ENCODE results near the gene FMO5. TPM values are rescaled to one million over a fixed set of nuclear protein-coding genes. Genes with fewer than 3 reads are reported as not detected.

FMO5 gene
- total and polyA plus RNA-seq, 10 donors = 2.8 to 13.4 (median 5.1) TPM

- WGBS, 5 donors = 76 to 93% (median 85%) methylated on average over 2 of the region's 2 CpGs
- DNase-seq = no peak
- TF ChIP-seq POLR2A (IDR thresholded peaks at IDR 0.05) (no peak), POLR2AphosphoS5 (IDR thresholded peaks at IDR 0.05) (no peak)
- TF ChIP-seq, protein P1, sequence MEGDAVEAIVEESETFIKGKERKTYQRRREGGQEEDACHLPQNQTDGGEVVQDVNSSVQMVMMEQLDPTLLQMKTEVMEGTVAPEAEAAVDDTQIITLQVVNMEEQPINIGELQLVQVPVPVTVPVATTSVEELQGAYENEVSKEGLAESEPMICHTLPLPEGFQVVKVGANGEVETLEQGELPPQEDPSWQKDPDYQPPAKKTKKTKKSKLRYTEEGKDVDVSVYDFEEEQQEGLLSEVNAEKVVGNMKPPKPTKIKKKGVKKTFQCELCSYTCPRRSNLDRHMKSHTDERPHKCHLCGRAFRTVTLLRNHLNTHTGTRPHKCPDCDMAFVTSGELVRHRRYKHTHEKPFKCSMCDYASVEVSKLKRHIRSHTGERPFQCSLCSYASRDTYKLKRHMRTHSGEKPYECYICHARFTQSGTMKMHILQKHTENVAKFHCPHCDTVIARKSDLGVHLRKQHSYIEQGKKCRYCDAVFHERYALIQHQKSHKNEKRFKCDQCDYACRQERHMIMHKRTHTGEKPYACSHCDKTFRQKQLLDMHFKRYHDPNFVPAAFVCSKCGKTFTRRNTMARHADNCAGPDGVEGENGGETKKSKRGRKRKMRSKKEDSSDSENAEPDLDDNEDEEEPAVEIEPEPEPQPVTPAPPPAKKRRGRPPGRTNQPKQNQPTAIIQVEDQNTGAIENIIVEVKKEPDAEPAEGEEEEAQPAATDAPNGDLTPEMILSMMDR (IDR thresholded peaks at IDR 0.05 in 8 of 11, conservative IDR thresholded peaks at IDR 0.05 in 3 of 11) = no peak
- no peak overlapping the region for H3K27ac ChIP-seq
- intact Hi-C loops (cut with DNase I; ENCODE audit: low total_unique reads) = no loop called here
- no peaks in the 10 kb centered on the region for H3K36me3 ChIP-seq
- peaks cover 0 to 10% (median 0%) of the 10 kb centered on the region in 7 donors for H3K27me3 ChIP-seq (replicated peaks in 1 of 7)
- no peak overlapping the region for H3K4me3 ChIP-seq
- no peaks in the 10 kb centered on the region for H3K4me1 ChIP-seq
- no peaks in the 10 kb centered on the region for H3K9me3 ChIP-seq
Measured at GRCh38 chr1:147142886-147143285, 82.3 kb downstream of the FMO5 start.

Other genes starting within 250 kb of the FMO5 start
- gene PRKAB2, start 52.9 kb downstream of the FMO5 start, total RNA-seq = 10 to 100 TPM in 5 of 7 donors, 1 to 10 TPM in 2; 7.3 to 19.1 (median 10.5) TPM
- gene PRKAB2, start 52.9 kb downstream of the FMO5 start, polyA plus RNA-seq = 1 to 10 TPM; 4.6 to 5.2 (median 4.6) TPM
- gene CHD1L, start 17.3 kb upstream of the FMO5 start, total RNA-seq = 10 to 100 TPM; 37.1 to 52.6 (median 39.8) TPM
- gene CHD1L, start 17.3 kb upstream of the FMO5 start, polyA plus RNA-seq = 10 to 100 TPM; 25.8 to 41.5 (median 31.6) TPM

Data from spleen (tissue), 11 donors.